HG03060 (cell line): ENCODE measurements around the gene ARID1B.

Experiments used
- ATAC-seq: cut with Tn5 transposase; IDR thresholded peaks from one replicate; pipeline ENCODE4 v1.9.1; 2021; ENCODE audit warnings: low read depth, moderate number of reproducible peaks; ENCODE audit not compliant: unreplicated experiment

Gene ARID1B

DNA sequence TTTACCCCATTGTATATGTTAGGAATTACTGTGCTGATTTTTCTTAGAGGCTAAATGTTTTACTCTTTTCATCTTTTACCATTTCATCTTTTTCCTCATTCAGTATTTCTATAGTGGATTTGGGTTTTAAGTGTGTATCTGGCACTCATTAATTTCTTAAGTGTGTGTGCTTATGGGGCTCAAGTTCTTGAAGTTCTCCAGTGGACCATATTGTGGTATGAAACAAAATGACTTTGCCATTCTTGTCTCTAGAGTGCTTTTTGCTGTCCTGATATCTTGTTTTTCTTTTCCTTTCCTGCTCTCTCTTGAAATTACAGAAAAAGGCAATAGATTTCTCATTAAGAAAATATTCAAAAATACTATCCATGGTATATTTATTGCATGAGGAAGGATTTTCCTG, 123.1 kb downstream of the ARID1B start:
- ATAC-seq = no peak

DNA sequence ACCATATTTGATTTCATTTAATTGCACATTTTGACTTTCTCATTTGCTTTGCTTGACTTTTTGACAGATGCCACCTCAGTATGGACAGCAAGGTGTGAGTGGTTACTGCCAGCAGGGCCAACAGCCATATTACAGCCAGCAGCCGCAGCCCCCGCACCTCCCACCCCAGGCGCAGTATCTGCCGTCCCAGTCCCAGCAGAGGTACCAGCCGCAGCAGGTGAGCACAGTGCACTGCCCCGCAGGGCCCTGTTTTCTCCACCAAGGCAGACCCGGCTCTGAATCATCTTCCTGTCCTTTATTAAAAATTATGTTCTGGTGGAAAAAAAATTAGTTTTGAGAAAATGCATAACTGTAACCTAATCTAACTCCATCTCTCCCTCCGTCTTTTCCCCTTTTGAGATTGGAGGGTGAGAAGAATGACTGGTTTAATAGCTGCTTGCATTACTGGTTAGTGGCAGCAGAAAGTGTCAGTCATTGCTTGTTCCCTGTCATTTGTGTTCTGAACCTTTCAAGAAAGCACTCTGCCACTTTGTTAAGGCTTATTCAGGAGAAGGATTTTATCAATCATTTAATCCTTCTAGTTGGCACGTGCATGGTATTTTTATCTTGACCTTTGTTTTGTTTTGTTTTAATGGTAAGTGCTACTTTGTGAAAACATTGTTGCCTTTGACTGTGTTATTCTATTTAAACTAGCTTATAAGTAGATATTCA, 124.3 kb downstream of the ARID1B start:
- ATAC-seq = no peak

DNA sequence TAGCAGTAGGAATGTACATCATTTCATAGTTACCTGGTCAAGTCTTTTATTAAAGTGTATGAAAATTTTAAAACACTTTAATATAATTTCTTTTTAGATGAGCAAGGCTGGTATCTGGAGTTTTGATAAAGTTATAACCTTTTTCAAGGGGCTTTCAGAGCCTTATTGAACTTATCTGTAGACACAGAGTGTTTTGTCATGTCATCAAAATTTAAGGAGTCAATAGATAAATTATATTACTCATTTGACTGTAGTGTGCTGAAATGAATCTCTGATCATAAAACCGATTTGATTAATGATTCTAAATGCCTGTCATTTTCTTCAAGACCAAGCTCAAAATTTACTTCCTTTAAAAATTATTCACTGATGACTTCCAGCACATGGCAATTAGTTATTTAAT, 125.6 kb downstream of the ARID1B start:
- ATAC-seq = no peak

DNA sequence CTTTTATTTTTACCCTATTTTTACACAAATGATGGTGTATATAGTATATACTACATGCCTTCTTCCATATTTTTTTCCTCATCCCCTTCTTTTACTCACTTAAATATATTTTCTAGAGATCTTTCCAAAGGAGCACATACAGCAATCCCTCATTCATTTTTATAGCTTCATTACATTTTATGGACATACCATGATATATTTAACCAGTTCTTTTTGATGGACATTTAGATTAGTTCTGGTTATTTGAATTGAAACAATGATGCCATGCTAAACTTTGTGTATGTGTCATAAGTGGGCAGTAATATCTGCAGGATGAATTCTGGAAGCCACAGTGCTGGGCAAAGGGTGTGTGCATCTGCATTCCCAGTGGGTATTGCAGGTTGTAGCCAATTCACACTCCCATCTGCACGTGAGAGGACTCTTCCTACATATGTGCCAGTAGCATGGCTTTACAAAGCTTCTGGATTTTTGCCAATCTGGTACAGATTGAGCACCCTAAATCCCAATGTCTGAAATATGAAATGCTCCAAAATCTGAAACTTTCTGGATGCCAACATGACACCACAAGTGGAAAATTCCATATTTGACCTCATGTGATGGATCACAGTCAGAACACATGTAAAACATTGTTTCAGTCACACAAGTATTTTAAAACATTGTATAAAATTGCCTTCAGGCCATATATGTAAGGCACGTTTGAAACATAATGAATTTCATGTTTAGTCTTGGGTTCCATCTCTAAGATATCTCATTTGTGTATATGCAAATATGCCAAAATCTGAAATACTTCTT, 127.2 kb downstream of the ARID1B start:
- ATAC-seq = no peak

DNA sequence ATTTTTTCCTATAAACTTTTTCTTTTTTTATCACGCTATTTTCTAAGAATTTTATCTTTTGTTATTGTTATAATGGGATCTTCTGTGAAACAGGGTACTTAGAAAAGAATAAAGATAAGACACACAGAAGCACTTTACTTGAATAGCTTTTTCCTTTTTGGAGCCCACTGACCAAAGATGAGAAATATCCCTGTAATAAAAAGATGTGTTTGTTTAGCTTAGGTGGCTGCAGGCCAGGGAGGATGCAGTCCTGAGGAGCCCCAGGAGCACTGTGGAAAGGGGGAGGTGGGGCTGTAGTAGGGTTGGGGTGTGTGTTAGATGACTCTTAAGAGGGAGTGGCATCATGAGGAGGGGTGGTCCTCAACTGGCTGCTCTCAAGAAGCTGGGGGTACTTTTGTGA, 128.6 kb downstream of the ARID1B start:
- no peak for ATAC-seq

DNA sequence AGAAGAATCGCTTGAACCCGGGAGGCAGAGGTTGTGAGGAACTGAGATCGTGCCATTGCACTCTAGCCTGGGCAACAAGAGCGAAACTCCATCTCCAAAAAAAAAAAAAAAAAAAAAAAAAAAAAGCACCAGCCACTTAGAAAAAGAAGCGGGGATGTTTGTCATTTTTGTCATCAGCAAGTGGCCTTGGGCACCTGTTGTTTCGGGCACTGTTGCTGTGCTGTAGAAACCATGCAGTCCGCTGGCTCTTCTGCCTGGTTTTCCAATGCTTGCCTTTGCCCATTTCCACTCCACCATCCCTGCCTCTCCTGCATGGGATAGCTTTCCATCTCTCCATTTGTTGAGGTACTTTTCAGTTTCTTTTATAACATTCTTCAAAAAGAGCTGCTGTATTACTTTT, 129.3 kb downstream of the ARID1B start:
- ATAC-seq = no peak

DNA sequence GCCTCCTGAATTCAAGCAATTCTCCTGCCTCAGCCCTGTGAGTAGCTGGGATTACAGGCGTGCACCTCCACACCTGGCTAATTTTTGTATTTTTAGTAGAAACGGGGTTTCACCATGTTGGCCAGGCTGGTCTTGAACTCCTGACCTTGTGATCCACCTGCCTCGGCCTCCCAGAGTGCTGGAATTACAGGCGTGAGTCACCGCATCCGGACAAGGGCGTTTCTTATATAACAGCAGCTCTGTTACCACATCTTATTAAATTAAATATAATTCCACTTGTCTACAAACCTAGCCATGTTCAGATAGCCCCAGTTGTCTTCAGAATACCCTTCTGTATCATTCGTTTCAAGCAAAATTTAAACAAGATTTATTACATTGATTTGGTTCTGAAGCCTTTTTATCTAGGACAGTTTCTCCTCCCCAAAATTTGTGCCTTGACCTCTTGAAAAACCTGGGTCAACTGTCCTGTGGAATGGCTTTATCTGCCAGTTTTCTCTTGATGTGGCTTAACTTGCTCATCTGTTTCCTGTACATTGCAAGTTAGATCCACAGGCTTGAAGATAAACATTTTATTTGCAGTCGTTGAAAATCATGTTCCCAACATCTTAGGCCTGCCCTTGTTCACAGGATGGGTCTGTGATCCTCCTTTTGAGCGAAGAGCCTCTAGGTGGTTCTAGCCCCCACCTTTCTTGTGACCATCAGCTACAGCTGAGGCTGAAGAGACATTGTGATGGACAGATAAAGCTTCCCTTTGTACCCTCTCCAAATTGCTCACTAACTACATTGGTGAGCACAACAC, 132.2 kb downstream of the ARID1B start:
- no peak for ATAC-seq

DNA sequence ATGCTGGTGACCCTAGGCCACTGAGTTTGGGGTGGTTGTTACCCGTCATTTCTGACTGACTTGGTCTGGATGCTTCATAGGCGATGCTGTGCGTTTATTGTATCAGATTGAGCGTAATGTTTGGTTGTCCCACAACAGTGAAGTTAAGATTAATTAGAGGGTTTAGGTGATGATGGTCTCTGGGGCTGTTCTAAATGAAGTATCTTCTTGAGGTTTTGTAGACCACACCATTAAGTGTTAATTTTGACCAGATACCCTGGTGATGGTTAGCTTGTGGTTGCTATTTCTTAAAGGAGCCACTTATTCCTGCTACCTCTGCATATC, 132.8 kb downstream of the ARID1B start:
- no peak for ATAC-seq

DNA sequence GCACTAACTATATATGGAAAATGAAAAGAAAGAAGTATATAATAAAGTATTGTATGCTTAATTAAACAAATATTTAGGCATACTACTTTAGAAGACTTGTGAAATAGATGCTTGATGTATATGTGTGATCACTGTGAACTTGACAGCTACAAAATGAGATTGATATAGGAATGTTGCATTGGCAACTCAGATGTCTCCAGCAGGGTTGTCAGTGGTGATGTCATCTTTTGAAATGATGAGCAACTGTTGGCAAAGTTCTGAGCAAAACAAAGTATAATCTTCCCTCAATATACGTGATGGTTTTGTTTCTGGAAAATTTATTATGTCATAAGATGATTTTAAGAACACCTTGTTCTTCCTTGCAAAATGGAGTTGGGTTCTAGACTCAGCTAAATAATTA, 133.8 kb downstream of the ARID1B start:
- no peak for ATAC-seq

DNA sequence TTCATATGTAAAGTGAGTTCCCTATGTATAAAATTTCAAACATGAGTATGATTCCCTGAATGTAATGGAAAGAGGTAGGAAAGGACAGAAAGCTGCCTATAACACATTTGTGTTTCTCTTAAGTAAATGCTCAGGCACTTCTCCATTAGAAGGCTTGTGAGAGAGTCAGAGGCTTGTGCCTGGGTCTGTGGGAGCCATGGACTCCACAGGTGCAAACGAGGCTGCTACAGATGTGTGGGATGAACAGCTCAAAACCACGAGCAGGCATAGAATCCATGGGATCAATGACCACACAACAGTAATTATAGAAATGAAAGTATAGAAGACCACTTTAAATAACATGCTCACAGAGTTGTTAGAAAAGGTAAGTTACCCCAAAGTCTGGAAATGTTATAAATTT, 134.4 kb downstream of the ARID1B start:
- no peak for ATAC-seq

DNA sequence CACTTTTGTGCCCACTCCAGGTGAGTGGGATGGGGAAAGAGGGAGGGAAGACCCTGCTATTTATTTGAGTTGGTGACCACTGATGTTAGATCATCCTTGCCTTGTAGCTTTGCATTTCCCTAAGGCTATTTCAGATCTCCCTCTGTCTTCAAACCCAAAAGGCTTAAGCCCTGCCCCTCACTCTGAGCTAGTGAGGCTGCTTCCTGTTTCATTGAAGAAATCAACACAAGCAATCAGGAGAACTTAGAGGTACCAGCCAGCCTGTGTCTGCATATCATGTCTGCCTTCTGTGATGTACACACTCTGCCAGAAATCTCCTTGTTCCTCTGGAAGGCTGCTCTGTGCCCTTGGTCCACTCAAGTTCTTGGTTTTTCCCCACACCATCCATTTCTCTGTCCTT, 135.3 kb downstream of the ARID1B start:
- ATAC-seq = no peak

DNA sequence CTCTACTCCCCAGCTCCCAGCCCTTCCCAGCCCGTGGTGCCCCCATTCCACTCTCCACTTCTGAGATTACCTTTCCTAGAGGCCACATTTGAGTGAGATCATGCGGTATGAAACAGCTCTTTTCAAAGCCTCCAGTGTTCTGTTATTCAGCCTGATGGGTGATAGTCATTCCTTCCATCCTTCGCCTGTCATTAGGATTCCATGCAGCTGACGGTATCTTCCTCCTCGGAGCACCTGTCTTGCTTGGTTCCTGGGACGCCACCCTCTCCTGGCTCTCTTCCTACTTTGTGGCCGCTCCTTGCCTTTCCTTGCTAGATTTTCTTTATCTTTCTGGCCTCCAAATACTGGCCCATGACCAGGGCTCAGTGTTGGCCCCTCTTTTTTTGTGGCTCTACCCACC, 137.0 kb downstream of the ARID1B start:
- ATAC-seq = no peak

DNA sequence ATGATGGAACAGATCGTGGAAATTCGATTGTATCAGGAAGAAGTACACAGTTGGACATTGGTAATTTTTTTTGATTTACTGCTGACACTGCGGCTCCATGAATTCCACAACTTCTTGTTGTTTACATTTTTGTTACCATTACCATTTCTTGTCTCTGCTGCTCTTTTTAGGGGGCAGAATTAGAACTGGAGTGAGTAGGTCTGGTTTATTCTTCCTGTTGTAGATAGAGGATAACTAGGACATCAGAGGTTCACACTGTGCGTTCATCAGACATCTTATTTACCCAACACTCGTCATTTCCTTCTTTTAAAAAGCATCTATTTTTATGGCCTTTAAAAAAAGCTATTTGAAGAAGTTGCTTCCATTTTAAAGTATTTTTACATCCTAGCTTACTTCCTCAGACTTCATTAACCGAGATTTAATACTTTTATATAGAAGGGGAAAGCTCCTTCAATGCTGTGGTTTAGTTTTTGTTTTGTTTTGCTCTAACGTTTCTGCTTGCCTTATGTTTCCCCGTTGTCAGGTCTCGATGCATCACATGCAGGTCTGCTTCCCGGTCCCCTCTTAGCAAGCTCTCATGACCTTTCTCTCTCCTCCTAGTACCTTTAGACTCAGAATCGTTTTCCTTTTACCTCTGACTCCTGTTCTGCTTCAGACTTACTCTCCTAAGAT, 139.1 kb downstream of the ARID1B start:
- no peak for ATAC-seq

DNA sequence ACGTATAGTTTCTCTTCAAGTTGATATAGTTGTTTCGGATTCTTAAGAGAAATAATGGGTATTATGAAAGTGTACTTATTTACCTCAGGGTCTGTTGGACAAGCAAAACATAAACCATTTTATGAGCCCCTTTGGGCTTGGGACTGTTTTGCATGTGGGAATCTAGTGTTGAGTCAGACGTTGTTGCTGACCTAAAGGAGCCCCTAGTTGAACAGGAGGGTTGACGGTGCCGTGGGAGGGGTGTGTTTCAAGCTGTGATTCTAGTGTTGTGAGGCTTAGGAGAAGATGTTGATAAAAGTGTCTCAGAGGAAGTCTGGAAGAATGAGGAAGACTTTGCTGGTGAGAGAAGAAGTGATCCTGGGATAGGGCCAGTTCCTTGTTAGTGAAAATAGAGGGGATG, 140.0 kb downstream of the ARID1B start:
- ATAC-seq = peak; percentile 55

DNA sequence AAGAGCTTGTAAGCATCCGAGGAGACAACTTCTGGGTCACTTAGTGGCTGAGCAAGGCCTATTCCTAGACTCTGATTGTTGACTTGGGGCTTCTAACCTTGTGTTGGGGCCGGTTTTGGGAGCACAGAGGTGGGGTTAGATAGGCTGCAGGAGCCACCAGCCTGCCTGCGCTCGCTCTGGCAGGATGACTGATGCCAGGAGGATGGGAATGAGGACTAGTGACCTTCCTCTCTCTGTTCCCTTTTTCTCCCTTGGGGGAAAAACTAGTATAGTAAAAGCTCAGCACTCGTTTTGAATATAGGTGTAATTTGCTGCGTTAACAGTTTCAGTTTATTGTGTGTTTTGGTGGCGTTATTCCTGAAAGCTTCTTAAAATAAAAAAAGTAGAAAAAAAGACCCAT, 141.5 kb downstream of the ARID1B start:
- no peak for ATAC-seq

DNA sequence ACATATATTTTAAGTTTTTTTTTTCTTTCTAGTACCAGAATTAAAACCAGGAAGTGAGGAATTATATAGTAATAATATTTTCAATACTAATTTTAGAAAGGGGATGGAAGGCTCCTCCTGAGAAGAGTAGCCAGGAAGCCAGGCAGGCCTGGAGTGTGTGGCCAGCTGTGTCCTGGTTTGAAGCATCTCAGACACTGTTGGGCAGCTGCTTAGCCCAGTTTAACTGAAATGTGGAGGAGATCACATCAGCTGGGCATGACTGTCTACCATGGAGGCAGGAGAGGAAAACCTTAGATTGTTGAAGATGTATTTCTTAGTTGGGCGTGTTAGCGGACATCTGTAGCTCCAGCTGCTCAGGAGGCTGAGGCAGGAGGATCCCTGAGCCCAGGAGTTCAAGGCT, 142.2 kb downstream of the ARID1B start:
- ATAC-seq = no peak

DNA sequence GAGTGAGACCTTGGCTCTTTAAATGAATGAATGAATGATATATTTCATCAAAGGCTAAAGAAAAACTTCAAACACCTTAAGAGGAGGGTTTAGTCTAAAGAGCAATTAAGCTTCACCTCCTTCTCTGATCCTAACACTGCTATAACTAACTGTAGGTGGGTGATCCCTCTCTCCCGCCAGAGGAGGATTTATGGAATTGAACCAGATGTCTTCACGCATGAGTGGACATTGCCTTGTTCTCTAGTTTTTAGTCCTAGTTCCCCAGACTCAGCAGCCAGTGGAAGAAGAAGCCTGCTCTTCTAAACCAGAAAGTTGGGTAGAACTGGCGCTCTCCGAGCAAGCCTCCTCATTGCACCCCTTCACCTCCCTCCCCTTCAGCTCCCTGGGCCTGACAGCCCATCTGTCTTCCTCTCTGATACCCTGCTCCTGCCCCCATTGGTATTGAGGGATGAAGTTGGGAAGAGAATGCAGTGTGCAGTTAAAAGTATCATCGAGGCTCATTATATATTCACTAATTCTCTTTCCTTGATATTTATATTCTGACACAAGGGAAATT, 142.7 kb downstream of the ARID1B start:
- ATAC-seq = no peak

DNA sequence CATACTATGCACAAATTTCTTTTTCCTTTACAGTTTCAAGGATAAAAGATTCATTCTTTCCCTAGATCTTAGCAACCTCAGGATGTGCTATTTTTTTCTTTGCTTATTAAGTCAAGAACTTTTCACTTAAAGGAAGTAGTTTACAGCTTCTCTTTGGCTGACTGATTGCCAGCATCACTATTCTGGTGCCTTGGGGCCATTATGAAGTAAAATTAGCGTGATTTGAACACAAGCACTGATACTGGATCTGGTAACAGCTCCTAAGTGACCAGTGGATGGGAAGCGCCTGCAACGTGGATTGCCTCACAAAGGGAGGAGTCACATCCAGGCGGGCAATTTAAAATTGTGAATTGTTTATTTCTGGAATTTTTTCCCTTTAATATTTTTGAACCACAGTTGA, 147.1 kb downstream of the ARID1B start:
- no peak for ATAC-seq

DNA sequence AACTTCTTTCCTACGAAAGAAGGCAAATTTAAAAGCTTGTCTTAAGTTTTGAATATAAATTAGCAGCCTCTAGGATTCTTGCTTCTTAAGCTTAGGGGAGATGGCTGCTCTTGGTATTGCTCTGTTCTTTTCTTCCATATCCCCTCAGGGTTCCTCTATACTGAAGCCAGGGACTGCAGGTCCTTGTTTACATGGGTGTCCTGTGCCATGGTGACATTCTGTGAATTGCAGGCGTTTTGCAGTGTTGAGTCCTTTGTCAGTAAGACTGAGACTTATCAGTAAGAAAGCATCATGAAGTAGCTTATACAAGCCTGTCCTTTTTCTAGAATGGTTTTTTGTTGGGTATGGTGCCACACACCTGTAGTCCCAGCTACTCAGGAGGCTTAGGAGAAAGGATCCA, 147.8 kb downstream of the ARID1B start:
- ATAC-seq = no peak

DNA sequence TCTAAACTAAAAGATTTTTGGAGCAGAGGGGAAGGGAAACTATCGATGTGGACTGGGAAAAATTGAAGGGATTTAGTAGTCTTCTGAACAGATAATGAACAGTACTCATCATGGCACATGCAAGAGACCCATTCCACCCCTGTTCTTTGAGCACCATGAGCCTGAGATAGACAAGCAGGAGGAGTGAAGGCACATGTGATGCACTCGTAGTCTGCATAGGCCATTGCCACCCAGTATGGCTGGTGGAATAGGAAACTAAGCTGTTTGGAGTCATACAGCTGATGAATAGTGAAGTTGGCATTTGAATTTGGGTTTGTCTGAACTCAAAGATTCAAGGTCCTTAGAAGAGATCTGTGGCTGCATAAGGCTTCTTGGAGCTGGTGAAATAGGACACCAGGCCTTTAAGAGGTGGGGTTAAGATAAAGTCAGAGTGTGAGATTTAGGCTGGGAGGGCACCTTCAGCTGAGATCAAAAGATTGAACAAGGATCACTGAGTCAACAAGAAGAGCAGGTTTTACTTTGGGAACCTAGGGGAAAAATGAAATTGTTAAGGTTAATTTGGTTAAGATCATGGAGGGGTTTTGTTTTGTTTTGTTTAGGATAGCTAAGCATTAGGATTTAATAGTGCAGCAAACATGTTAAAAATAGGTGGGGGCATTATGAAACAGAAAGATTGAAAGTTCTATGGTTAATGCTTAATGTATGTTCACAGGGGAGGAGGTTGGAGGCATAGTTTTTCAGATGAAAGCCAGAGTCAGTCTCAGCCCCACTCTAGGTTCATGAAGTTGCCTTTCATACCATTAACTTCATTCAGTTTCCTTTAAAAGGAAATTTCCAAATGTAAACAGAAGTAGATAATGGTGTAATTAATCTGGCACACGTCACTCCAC, 148.8 kb downstream of the ARID1B start:
- ATAC-seq = peak; percentile 73
